ENCODE data around the gene REPS1.

GRCh38 chr6:139019722-139020121, 31.7 kb upstream of the REPS1 start:
- TF ChIP-seq CTCF (IDR thresholded peaks at IDR 0.05) (no peak), POLR2AphosphoS5 (IDR thresholded peaks at IDR 0.05) (no peak)
